Gastrocnemius medialis (tissue), 4 donors: ENCODE results near the gene LACTBL1. TPM values are rescaled to one million over a fixed set of nuclear protein-coding genes. Genes with fewer than 3 reads are reported as not detected.
A peak's percentile ranks its signal among the peaks of the same experiment; 100 is the strongest.

ENCODE experiments used
- ATAC-seq, 2 donors: fragments of 150-250 bp; one replicate each; pipeline ENCODE4 v1.9.1; 2016
- DNase-seq, 2 donors: peaks; one replicate each; pipeline ENCODE4 v3.0.0-alpha.2; 2019
- H3K27ac ChIP-seq, 4 donors: fragments of 200-600 bp; sonication (generic); 1 replicate in 1 of 4; 2 replicates in 3 of 4; pipeline ENCODE4 v1.5.1; 2016 to 2018; ENCODE audit warnings: mild to moderate bottlenecking in 2 of 4, moderate library complexity in 1 of 4
- H3K27me3 ChIP-seq, 3 donors: fragments of 200-600 bp; sonication (generic) in 2 of 3; 1 replicate in 1 of 3; 2 replicates in 2 of 3; pipeline versions ENCODE4 v1.5.1 to v1.6.0; 2016 to 2019; ENCODE audit warnings: mild to moderate bottlenecking in 1 of 3, moderate library complexity in 1 of 3
- H3K36me3 ChIP-seq, 2 donors: fragments of 200-600 bp; sonication (generic) in 1 of 2; one replicate each; pipeline ENCODE4 v1.5.1; 2017 to 2018
- H3K4me1 ChIP-seq, 2 donors: fragments of 200-600 bp; sonication (generic) in 1 of 2; one replicate each; pipeline ENCODE4 v1.5.1; 2016 to 2017; ENCODE audit warnings: mild to moderate bottlenecking in 2 of 2
- H3K4me3 ChIP-seq, 4 donors: fragments of 200-600 bp; sonication (generic) in 3 of 4; 1 replicate in 1 of 4; 2 replicates in 3 of 4; pipeline ENCODE4 v1.5.1; 2016 to 2019; ENCODE audit warnings: mild to moderate bottlenecking in 2 of 4
- H3K9me3 ChIP-seq, 3 donors: fragments of 200-600 bp; sonication (generic) in 2 of 3; 1 replicate in 1 of 3; 2 replicates in 2 of 3; pipeline ENCODE4 v1.5.1; 2016 to 2019
- CTCF ChIP-seq, 5 experiments: fragments of 450-650 bp in 3 of 5; fragments of 200-600 bp in 2 of 5; sonication (generic) in 2 of 5; IDR thresholded peaks in 4 of 5; conservative IDR thresholded peaks in 1 of 5; 1 replicate in 4 of 5; 2 replicates in 1 of 5; pipeline ENCODE4 v1.5.1; 2016 to 2019; ENCODE audit warnings: antibody characterized with exemption in 5 of 5, mild to moderate bottlenecking in 3 of 5, moderate library complexity in 3 of 5
- POLR2A ChIP-seq, 2 donors: fragments of 450-650 bp; IDR thresholded peaks; one replicate each; pipeline ENCODE4 v1.6.1; 2017; ENCODE audit warnings: antibody characterized with exemption in 2 of 2, mild to moderate bottlenecking in 2 of 2, moderate library complexity in 2 of 2
- in situ Hi-C, 4 donors: fragments of 200-750 bp; cut with MboI; loops; one replicate each; pipeline versions ENCODE4 v1.15.0 to v1.8.0; 2017; ENCODE audit warnings: low sequenced_read_pairs in 4 of 4
- intact Hi-C: fragments of 100-400 bp; cut with DNase I; formaldehyde crosslinking; loops from one replicate; pipeline ENCODE4 v1.15.1; 2023; ENCODE audit warnings: low total_unique reads
- total RNA-seq, 4 donors: library from RNA; depleted of rRNA; stranded (reverse); fragments of >200 nt; gene quantifications; one replicate each; pipeline versions ENCODE4 v1.1.0 to v1.2.3, GENCODE V29; 2016

Gene LACTBL1
- not detected for total RNA-seq

- intact Hi-C loops, result no loop called here
- Histone ChIP-seq H3K4me3 (no peak within 1 kb of the TSS), H3K27ac (no peak within 1 kb of the TSS), H3K27me3 (peaks cover 22 to 40% (median 25%) of the 10 kb centered on the region in 3 donors), H3K4me1 (no peaks in the 10 kb centered on the region), H3K9me3 (no peaks in the 10 kb centered on the region), H3K36me3 (no peaks in the 10 kb centered on the region)
- in situ Hi-C loops, result loop anchor here in 3 of 4 donors (10.0 kb wide), 1 partner anchor 212 kb away; no protein-coding TSS in a partner anchor
- no peak for ATAC-seq
- TF ChIP-seq CTCF (IDR thresholded peaks at IDR 0.05 in 4 of 5, conservative IDR thresholded peaks at IDR 0.05 in 1 of 5), result no peak
- TF ChIP-seq POLR2A (IDR thresholded peaks at IDR 0.05), result no peak
- DNase-seq, result no peak
These were observed at the start of gene LACTBL1 for GRCh38 chr1:22972760-22973159. LACTBL1 (minus strand) TSS chr1:22972866; CDS start chr1:22972316, 550 bp downstream.

GRCh38 chr1:23021834-23022233 is 49.2 kb upstream of the LACTBL1 start:
- no peak for ATAC-seq
- in situ Hi-C loops, result no loop called here
- no peaks in the 10 kb centered on the region for H3K27me3 ChIP-seq
- intact Hi-C loops, result loop anchor here (10.0 kb wide), 1 partner anchor 1237 kb away; the partner anchor contains the start of gene USP48
- TF ChIP-seq CTCF (IDR thresholded peaks at IDR 0.05 in 4 of 5, conservative IDR thresholded peaks at IDR 0.05 in 1 of 5) (no peak), POLR2A (IDR thresholded peaks at IDR 0.05) (no peak)
- H3K36me3 ChIP-seq, result no peaks in the 10 kb centered on the region
- DNase-seq, result no peak
- no peak overlapping the region for H3K4me3 ChIP-seq
- H3K4me1 ChIP-seq, result peaks cover 8 to 11% of the 10 kb centered on the region in 2 donors
- H3K9me3 ChIP-seq, result no peaks in the 10 kb centered on the region
- no peak overlapping the region for H3K27ac ChIP-seq

- H3K9me3 ChIP-seq, result no peaks in the 10 kb centered on the region
- ATAC-seq (no peak), DNase-seq (no peak)
- peaks cover 8 to 11% of the 10 kb centered on the region in 2 donors for H3K4me1 ChIP-seq
- H3K4me3 ChIP-seq, result peak overlapping the region; percentile 84 to 92 (median 88)
- in situ Hi-C loops (no loop called here), intact Hi-C loops (loop anchor here (10.0 kb wide), 1 partner anchor 1236 kb away; the partner anchor contains the start of gene USP48)
- no peaks in the 10 kb centered on the region for H3K36me3 ChIP-seq
- H3K27me3 ChIP-seq, result no peaks in the 10 kb centered on the region
- H3K27ac ChIP-seq, result peak overlapping the region; percentile 84 to 95 (median 92)
- TF ChIP-seq CTCF (IDR thresholded peaks at IDR 0.05 in 4 of 5, conservative IDR thresholded peaks at IDR 0.05 in 1 of 5) (no peak), POLR2A (IDR thresholded peaks at IDR 0.05) (no peak)
These were observed 48.2 kb upstream of the LACTBL1 start for GRCh38 chr1:23020706-23021405.

- no peaks in the 10 kb centered on the region for H3K36me3 ChIP-seq
- no peak for TF ChIP-seq POLR2A (IDR thresholded peaks at IDR 0.05)
- TF ChIP-seq CTCF (IDR thresholded peaks at IDR 0.05 in 4 of 5, conservative IDR thresholded peaks at IDR 0.05 in 1 of 5), result no peak
- in situ Hi-C loops, result no loop called here
- H3K27ac ChIP-seq, result peak overlapping the region; percentile 84 to 95 (median 92)
- no peak for DNase-seq
- H3K4me3 ChIP-seq, result peak overlapping the region; percentile 84 to 92 (median 88)
- intact Hi-C loops, result loop anchor here (1.0 to 10.0 kb wide), 2 partner anchors 771 to 1235 kb away; partner anchors contain the start of genes LYPLA2 and USP48
- peak; percentile 16 to 20 for ATAC-seq
- no peaks in the 10 kb centered on the region for H3K27me3 ChIP-seq
- peaks cover 8 to 11% of the 10 kb centered on the region in 2 donors for H3K4me1 ChIP-seq
- no peaks in the 10 kb centered on the region for H3K9me3 ChIP-seq
These were observed 47.4 kb upstream of the LACTBL1 start for GRCh38 chr1:23019863-23020625.
